ENCODE data around the gene OR4C45.
"Not testable (repeated sequence)": the region's sequence is repeated elsewhere in the genome, so short reads cannot be mapped to it uniquely, and the experiment has no call there.

OR4C45 gene

DNA sequence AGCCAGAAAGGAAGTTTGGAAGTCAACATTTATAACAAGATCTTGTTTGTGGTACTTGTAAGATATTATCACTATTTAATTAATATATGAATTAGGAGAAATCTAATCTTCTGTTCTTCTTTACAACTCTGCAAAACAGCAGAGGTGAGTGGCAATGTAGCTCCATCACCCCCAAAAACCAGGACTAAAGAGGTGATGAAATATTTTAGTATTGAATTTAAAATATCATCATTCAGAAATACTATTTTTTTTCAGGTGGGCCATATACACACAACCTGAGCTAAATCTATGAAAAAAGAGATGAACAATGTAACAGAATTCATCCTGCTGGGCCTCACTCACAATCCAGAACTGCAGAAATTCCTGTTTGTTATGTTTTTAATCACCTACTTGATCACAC is at the start of gene OR4C45:
TSS of gene OR4C45 (plus strand) at position 301 of the 400 bp plus-strand sequence.
- no peak for DNase-seq

DNA sequence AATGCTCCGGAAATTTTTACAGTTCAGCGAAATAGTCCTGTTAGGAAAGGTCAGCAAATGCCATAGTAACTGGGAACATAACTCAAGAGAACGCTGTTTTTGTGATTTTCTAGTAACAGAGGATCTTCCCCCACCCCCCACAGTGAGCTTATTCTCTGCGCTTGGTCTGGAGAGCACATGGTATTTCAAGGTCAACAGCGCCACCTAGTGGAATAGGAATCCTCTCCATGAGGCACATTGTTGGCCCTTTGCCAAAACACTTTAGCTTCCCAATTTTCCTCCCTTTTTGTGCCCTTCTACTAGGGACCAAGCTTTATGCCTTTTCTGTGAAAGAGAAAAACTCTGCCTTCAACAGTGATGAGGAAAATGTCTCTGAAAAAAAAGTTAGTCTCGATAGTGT is 37.1 kb upstream of the OR4C45 start:
- DNase-seq: no peak

DNA sequence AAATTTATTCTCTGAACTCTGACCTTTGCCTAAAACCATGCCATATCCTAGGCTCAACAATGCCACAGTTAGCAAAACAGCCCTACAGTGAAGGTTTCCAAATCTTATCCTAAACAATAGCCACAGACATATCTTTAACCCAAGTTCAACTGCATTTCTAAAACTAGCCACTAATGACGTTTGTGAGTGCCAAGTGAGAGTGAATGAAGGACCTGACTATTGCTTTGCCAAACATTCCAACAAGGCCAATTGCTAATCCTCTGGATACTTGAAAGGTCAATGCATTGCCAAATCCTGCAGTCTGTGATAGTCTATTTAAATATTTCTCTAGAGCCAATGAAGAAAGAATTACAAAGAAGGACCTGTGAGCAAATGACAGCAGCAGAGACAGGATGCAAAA is 2.5 kb upstream of the OR4C45 start:
- DNase-seq: no peak

DNA sequence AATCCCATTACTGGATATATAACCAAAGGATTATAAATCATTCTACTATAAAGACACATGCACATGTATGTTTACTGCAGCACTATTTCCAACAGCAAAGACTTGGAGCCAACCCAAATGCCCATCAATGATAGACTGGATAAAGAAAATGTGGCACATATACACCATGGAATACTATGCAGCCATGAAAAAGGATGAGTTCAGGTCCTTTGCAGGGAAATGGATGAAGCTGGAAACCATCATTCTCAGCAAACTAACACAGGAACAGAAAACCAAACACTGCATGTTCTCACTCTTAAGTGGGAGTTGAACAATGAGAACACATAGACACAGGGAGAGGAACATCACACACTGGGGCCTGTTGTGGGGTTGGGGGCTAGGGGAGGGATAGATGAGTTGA is 3.6 kb downstream of the OR4C45 start:
- not testable (repeated sequence) for DNase-seq

DNA sequence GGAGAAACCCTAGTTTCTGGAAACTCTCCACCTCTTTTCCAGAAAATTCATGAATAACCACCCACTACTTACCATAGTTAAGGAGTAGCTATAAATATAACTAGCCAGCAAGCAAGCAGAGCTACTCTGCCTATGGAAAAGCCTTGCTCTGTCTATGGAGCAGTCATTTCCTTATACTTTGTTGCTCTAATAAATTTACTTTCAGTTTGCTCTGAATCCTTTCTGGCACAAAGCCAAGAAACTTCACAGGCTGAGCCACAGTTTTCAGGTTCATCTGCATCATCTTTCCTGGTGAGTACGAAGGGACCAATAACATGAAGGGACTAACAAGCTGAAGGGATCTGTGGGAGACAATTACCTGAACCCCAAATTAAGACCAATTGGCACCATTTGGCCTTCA is 4.6 kb downstream of the OR4C45 start:
- no peak for DNase-seq

DNA sequence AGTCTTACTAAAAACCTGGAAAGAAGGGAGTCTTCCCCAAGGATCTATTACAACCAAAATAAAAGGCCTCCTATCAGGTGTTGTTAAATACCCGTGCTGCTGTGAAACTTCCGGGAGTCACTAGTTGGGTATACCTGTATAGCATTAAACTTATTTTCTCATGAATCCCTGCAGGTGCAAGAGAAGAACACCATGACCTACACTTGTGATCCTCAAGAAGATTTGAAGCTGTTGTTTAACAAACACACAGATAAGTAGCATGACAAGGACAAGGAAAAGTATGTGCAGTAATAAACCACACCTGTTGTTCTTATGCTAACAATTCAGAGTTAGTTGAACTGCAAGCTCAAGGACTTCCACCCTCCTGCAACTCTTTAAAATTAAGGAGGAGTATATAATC is 12.0 kb downstream of the OR4C45 start:
- no peak for DNase-seq

DNA sequence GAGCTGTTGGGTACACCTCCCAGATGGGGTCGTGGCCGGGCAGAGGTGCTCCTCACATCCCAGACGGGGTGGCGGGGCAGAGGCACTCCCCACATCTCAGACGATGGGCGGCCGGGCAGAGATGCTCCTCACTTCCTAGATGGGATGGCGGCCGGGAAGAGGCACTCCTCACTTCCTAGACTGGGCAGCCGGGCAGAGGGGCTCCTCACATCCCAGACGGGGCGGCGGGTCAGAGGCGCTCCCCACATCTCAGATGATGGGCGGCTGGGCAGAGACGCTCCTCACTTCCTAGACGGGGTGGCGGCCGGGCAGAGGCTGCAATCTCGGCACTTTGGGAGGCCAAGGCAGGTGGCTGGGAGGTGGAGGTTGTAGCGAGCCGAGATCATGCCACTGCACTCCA is 30.4 kb downstream of the OR4C45 start:
- not testable (repeated sequence) for DNase-seq

DNA sequence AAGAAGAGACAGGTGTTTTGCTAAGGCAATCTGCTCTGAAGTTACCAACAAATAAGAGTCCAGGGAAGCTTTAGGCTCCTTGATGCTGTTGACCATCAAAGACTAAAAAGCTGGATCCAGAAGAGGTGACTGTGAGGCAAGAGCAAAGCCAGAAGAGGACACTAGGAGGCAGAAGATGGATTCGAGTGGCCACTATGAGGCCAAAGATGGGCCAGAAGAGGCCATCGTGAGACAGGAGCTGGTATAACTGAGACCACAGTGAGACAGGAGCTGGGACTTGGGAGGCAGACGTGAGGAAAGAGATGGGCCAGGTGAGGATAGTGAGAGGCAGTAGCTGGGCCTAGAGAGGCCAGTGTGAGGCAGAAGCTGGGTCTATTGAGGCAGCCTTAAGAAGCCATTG is 37.7 kb downstream of the OR4C45 start:
- DNase-seq: no peak

DNA sequence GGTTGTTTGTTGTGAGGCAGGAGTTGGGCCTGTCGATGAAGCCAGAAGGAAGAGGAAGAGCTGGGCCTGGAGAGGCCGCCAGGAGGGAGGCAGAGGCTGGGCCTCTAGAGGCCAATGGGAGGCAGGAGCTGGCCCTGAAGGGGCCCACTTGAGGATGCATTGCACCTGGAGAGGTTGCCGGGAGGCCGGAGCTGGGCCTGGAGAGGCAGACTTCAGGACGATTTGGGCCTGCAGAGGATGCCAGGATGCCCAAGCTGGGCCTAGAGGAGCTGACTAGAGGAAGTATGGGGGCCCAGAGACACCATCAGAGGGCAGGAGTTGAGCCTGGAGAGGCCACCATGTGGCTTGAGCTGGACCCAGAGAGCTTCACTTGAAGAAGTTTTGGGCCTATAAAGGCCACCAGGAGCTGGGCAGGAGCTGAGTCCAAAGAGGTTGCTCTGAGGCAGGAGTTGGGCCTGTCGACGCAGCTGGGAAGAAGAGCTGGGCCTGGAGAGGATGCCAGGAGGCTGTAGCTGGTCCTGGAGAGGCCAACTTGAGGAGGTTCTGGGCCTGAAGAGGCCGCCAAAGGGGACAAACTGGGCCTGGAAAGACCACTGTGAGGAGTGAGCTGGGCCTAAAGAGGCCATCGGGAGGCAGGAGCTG is 39.0 kb downstream of the OR4C45 start:
- DNase-seq: no peak

DNA sequence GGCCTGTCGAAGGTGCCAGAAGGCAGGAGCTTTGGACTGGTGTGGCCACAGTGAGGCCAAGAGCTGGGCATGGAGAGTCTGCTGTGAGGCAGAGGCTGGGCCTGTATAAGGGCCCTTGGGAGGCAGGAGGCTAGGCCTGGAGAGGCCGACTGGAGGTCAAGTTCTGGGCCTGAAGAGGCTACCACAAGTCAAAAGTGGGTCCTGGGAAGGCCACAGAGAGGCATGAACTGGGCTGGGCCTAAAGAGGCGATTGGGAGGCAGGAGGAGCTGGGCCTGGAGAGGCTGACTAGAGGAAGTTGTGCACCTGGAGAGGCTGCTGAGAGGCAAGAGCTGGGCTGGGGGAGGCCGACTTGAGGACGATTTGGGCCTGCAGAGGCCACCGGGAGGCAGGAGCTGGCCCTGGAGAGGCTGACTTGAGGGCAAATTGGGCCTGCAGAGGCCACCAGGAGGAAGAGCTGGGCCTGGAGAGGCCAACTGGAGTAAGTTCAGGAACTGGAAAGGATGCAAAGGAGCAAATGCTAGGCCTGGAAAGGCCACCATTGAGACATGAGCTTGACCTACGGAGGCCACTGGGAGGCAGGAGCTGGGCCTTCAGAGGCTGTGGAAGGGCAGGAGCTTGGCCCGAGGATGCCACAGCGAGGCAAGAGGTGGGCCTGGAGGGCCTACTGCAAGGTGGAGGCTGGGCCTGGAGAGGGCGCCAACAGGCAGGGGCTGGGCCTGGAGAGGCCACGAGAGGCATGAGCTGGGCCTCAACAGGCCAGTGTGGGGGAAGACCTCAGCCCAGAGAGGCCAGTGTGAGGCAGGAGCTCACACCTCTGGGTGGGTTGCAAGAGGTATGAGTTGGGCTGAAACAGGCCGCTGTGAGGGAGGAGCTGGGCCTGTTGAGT is 39.8 kb downstream of the OR4C45 start:
- DNase-seq: no peak

DNA sequence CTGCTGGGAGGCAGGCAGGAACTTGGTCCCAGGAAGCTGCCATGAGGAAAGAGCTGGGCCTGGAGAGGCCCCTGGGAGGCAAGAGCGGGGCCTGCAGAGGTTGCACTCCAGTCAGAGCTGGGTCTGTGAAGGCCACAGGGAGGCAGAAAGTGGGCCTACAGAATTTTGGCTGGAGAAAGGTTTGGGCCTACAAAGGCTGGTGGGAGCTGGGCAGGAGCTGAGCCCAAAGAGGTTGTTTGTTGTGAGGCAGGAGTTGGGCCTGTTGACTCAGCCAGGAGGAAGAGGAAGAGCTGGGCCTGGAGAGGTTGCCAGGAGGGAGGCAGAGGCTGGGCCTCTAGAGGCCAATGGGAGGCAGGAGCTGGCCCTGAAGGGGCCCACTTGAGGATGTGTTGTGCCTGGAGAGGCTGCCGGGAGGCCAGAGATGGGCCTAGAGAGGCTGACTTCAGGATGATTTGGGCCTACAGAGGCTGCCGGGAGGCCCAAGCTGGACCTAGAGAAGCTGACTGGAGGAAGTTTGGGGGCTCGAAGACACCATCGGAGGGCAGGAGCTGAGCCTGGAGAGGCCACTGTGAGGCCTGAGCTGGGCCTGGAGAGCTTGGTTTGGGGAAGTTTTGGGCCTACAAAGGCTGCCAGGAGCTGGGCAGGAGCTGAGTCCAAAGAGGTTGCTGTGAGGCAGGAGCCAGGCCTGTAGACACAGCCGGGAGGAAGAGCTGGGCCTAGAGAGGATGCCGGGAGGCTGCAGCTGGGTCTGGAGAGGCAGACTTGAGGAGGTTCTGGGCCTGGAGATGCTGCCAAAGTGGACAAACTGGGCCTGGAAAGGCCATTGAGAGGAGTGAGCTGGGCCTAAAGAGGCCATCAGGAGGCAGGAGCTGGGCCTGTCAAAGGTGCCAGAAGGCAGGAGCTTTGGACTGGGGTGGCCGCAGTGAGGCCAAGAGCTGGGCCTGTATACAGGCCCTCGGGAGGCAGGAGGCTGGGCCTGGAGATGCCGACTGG is 40.7 kb downstream of the OR4C45 start:
- no peak for DNase-seq

DNA sequence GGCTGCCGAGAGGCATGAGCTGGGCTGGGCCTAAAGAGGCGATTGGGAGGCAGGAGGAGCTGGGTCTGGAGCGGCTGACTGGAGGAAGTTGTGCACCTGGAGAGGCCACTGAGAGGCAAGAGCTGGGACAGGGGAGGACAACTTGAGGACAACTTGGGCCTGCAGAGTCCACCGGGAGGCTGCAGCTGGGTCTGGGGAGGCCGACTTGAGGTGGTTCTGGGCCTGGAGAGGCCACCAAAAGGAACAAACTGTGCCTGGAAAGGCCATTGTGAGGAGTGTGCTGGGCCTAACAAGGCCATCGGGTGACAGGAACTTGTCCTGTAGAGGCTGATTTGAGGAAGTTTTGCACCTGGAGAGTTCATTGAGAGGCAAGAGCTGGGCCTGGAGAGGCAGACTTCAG is 41.5 kb downstream of the OR4C45 start:
- no peak for DNase-seq

DNA sequence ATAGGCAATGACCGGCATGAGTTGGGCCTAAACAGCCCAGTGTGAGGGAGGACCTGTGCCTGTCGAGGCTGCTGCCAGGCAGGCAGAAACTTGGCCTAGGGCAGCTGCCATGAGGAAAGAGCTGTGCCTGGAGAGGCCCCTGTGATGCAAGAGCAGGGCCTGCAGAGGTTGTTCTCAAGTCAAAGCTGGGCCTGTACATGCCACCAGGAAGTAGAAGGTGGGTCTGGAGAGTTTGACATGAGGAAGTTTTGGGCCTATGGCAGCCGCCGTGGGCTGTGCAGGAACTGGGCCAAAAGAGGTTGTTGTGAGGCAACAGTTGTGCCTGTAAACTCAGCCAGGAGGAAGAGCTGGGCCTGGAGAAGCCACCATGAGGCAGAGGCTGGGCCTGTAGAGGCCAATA is 43.2 kb downstream of the OR4C45 start:
- no peak for DNase-seq

DNA sequence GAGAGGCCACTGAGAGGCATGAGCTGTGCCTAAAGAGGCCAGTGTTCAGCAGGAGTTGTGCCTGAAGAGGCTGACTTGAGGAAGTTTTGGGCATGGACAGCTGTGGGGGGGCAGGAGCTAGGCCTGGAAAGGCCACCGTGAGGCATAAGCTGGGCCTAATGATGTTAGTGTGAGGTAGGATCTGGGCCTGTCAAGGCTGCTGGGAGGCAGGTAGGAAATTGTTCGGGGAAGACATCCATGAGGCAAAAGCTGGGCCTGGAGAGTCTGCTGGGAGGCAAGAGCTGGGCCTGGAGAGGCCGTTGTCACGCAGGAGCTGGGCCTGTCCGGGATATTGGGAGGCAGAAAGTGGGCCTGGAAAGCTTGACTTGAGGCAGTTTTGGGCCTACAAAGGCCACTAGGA is 44.9 kb downstream of the OR4C45 start:
- no peak for DNase-seq

DNA sequence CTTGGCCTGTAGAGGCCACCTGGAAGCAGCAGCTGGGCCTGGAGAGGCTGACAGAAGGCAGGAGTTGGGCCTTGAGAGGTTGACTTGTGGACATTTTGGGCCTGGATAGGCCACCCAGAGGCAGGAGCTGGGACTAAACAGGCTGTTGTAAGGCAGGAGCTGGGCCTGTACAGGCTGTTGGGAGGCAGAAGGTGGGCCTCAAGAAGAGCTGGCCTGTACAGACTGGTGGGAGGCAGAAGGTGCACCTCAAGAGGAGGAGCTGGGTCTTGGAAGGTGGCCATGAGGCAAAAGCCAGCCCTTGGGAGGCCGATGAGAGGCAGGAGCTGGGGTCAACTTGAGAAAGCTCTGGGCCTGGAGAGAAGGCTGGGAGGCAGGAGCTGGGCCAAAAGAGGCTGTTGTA is 45.3 kb downstream of the OR4C45 start:
- DNase-seq: no peak

DNA sequence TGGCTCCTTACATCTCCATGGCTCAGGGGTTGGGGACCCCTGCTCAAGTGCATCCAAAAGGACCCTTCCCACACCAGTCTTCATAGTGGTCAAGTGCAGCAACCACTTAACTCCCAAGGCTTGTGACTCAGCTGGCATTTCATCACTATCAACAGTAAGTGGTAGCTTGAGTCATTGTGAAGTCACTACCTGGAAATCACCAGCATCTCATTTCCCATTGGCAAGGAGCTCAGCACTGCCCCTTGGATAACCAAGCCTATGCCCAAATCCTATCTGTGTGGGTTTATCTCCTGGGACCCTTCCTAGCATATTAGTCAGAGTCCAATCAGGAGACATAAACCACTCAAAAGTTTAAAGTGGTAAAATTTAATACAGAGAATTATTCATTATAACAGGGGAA is 46.3 kb downstream of the OR4C45 start:
- not testable (repeated sequence) for DNase-seq

DNA sequence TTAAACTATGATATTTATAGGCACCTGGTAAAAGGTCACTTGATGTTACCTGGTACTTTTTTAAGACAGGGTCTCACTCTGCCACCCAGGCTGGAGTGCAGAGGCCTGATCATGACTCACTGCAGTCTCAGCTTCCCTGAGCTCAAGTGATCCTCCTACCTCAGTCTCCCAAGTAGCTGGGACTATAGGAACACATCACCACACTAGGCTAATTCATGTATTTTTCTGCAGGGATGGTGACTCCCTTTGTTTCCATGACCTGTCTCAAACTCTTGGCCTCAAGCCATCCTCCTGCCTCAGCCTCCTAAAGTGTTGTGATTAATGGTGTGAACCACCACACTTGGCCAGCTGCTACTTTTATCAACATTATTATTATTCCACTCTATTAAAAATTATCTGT is 47.6 kb downstream of the OR4C45 start:
- DNase-seq: no peak
